T-helper 2 cell treated with Interferon-gamma antibody and Interleukin-4, amounts not matched to agents 100 ng/mL and 5 ng/mL, for 36 hours (primary cell): ENCODE results near the gene SPDYE6. TPM values are rescaled to one million over a fixed set of nuclear protein-coding genes. Genes with fewer than 3 reads are reported as not detected.
"Not testable (repeated sequence)": the region's sequence is repeated elsewhere in the genome, so short reads cannot be mapped to it uniquely, and the experiment has no call there.

Source experiments
- intact Hi-C: fragments of 100-400 bp; cut with micrococcal nuclease; formaldehyde crosslinking; loops from one replicate; pipeline ENCODE4 v1.15.1; 2023
- total RNA-seq: library from RNA; stranded (reverse); gene quantifications from 2 replicates; pipeline ENCODE4 v1.2.3, GENCODE V29; 2022

The SPDYE6 gene
- total RNA-seq, 1 donor from 2014 or later: not detected

DNA sequence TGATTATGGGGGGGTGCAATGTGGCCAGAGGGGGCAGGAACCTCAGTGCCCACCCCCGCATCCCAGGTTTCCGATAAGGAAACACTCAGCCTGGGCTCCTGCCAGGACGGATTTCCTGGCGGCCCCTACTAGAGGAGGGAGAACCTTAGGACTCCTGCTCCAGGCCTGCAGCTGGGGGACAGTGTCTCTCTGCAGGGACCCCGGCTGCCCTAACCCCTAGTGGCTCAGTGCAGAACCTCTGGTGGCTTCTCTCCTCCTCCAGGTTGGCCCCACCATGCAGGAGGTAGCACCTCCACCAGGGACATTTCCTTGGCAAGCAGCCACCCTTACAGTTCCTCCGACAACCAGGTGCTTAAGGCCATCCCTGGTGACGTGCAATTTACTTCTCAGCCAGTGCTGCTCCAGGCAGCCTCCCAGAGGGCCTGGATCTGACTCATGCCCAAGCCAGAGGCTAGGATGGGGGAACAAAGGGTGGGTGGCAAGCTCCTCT, 37.7 kb downstream of the SPDYE6 start:
- intact Hi-C loops: no loop called here

DNA sequence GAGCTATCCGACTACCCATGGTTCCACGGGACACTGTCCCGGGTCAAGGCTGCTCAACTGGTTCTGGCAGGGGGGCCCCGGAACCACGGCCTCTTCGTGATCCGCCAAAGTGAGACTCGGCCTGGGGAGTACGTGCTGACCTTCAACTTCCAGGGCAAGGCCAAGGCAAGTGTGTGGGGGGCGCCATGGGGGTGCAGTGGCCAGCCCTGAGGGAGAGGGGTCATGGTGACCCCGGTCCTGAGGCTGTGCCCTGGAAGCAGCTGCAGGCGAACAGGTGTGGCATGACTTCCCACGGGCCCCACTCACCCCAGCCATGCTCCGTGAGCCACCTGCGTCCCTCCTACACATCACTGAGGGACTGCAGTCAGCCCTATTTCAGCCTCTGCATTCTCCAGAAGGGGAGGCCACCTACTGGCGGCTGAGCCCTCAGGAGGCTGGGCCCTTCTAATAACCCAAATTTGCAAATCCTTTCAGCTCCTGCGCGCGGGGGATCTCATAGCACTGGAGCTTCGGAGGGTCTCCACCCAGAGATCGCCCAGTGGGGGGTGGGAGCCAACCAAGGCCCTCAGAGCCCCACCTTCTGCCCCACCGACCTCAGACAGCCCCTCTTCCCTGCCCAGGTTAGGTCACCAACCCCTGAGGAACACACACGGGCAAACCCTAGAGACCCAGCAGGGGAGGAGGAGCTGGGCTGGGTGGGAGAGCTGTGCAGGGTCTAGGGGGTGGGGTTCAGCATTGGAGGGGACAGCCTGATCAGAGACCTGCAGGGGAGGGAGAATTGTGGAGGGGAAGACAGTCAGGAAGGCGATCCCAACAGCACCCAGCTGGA, 38.8 kb downstream of the SPDYE6 start:
- intact Hi-C loops: no loop called here

DNA sequence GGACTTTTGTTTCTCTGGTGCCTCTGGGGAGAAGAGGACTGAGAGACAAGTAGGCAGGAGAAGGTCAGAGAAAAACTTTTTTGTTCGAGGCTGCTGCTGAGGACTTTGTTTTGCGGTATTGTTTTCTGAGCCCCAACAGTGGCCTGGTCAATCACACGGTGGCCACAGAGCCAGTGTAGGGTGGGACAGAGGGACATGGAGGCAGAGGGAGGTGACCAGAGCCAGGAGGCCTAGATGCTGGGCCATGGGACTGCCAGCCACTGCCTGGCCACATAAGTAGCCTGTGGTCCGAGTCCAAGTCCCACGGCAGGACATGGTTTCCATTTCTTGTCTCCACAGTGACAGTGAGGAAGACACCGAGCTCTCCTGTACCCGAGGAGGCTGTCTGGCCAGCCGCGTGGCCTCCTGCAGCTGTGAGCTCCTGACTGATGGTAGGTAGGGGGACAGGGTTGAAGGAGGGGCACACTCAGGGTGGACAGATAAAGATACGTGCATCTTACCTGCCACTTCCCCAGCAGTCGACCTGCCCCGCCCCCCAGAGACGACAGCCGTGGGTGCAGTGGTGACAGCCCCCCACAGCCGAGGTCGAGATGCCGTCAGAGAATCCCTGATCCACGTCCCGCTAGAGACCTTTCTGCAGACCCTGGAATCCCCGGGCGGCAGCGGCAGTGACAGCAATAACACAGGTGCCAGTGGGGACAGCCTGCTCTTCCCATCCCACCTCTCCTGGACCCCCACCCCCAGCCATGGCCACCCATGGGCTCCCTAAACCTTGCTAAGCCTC, 42.1 kb downstream of the SPDYE6 start:
- intact Hi-C loops: no loop called here

DNA sequence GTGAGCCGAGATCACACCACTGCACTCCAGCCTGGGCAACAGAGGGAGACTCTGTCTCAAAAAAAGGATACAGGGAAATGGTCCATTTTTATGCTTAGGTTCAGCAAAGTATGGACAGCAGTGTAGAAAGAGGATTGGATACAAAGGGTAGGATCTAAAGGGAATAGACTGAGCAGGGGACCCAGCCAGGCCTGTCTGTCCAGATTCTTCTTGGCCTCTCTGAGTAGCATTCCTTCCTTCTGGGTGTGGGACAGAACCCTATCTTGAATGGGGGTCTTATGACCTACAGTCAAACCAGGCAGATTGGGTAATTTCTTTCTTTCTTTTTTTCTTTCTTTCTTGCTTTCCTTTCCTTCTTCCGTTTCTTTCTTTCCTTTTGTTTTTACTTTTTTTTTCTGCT, 43.9 kb downstream of the SPDYE6 start:
- intact Hi-C loops: no loop called here

DNA sequence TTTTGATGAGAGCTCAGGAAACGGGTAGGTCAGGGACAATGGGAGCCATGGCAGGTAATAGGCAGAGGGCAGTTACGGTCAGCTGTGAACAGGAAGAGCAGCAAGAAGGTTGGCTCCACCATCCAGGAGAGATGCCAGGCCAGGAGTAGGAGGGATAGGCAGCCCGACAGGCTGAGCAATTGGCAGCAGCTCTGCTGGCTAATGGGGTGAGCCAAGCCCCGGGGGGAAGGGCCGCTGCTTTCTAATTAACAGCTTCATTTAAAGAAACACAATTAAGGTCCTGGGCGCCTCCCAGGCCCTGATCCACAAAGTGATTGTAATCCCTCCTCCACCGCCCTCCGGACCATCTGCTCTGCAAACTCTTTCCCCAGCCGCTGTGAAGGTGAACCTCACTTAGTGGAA, 45.8 kb downstream of the SPDYE6 start:
- intact Hi-C loops: no loop called here

DNA sequence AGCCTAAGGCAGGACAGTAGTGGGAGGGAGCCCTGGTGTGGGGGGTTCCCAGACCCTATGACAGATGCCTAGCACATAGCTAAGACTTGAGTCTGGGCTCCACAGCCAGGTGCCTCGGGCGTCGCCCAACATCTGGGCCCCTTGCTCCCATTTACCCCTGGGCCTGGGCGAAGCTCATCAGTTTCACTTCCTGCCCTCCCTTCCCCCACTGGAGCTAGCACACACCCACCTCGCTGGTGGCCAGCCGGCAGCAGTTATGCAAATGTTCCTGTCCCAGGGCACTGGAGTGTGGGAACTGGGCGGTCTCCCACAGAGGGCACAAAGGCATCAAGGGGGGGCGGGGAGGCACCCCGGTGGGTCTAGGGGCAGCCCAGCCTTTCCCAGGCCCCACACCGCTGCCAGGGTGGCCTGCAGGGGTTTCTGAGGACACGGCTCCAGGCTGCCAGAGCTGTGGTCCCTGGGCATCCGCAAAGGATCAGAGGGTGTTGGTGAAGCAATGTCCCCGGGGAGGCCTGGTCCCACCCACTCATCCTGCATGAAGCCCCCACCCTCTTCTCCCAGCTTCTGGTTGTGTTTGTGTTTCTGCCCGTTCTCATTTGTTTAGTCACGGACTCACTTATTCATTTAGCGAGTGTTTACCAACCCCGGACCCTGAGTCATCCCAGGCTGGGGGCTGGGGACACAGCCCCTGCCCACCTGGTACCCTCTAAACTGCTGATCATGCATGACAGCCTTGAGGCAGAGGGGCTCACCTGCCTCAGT, 49.1 kb downstream of the SPDYE6 start:
- intact Hi-C loops: no loop called here

DNA sequence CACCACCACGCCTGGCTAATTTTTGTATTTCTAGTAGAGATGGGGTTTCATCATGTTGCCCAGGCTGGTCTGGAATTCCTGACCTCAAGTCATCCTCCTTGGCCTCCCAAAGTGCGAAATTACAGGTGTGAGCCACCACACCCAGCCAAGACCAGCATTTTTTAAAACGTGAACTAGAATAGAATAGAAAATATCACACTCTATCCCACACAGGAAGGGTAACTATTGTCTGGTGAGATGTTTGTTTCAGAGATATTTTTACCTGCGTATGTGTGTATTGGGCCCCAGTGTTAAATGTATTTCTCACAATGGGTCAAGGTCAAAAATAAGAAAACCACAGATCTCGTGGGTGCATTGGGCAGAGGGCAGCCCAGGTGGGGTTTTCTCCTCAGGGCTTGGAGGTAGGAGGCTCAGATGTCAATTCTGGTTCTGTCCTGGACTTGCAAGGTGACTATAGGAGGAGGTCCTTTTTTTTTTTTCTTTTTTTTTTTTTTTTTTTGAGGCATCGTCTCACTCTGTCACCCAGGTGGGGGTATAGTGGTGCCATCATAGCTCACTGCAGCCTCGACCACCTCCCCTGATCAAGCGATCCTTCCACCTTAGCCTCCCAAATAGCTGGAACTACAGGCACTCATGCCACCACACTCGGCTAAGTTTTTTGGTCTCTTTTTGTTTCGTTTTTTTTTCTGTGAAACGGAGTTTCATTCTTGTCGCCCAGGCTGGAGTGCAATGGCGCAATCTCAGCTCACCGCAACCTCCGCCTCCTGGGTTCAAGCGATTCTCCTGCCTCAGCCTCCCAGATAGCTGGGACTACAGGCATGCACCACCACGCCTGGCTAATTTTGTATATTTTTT, 50.6 kb downstream of the SPDYE6 start:
- intact Hi-C loops: no loop called here

DNA sequence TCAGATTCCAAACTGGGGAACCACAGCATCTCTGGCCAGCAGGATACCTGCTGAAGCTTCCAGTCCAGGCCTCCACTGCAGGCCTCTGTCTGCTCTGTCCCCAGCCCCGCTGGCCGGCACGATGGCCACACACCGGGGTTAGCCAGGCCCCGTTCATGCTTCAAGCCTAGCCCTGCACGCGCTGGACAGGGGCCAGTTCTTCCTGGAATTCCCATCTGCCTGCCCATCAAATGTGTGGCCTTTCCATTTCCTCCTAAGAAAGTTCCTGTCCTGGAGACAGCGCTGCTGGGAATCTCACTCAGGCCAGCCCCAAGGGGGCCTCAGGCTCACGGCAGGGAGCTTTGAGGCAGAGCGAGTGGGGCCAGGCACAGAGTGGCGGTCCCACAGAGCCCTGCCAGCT, 51.6 kb downstream of the SPDYE6 start:
- intact Hi-C loops: no loop called here

DNA sequence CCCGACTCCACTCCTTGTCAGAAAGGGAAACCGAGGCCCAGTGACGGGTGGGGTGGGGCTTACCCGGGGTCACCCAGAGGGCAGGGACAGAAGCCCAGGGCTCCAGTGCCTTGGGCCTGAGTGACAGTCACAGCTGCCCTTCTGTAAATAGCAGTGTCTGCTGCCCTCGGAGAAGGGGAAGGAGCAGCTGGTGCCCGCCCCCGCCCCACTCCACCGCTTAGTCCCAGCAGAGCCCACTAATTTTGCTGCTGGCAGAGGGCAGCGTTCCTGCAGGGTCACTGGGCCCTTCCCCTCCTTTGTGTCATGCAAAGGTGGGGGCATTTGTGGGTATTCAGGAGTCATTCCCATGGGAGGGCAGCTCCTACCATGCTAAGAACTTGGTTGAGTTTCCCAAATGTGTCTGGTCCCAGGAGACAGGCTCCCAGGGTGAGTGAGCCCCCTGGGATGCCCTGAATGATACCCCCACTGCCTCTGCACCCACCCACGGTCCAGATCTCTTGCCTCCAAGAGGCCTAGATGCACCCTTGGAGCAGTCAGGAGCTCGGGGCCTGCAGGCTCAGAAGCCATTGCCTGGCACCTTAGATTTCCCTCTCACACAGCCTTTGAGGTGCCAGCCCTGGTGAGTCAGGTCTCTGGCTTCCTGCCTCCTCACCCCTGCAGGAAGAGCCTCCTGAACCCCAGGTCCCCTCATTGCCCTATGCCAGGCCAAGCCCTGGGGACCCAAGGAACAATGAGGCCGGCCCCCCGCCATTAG, 52.4 kb downstream of the SPDYE6 start:
- intact Hi-C loops: no loop called here

DNA sequence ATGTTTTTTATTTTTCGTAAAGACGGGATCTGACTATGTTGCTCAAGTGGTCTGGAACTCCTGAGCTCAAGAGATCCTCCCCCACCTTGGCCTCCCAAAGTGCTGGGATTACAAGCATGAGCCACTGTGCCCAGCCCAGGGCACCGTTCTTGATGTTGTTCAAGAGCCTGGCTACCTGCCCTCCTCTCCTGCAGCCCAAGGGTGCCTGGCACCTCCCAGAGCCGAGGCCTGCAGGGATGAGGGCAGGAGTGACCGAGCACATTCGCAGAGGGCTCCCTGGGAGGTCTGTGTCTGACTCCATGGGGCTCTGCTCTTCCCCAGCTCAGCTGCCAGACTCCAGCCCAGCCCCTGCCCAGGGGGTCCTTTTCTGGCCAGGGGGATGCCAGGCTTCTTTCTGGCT, 54.2 kb downstream of the SPDYE6 start:
- intact Hi-C loops: no loop called here

DNA sequence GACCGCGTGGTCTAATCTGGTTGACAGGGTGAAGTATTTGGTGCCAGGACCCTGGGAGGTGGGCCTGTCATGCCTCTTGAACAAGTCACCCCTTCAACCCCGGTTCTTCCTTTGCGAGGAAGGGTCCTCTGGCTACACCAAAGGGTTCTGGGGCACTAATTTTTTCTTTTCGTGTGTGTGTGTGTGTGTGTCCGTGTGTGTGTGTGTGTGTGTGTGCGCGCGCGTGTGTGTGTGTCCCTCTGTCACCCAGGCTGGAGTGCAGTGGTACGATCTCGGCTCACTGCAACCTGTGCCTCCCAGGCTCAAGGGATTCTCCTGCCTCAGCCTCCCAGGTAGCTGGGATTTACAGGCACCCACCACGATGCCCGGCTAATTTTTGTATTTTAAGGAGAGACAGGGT, 54.9 kb downstream of the SPDYE6 start:
- intact Hi-C loops: not testable (repeated sequence)

DNA sequence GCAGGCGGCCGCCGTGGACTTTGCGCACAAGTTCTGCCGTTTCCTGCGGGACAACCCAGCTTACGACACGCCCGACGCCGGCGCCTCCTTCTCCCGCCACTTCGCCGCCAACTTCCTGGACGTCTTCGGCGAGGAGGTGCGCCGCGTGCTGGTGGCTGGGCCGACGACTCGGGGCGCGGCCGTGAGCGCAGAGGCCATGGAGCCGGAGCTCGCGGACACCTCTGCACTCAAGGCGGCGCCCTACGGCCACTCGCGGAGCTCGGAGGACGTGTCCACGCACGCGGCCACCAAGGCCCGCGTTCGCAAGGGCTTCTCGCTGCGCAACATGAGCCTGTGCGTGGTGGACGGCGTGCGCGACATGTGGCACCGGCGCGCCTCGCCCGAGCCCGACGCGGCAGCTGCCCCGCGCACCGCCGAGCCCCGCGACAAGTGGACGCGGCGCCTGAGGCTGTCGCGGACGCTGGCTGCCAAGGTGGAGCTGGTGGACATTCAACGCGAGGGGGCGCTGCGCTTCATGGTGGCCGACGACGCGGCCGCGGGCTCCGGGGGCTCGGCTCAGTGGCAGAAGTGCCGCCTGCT, 55.5 kb downstream of the SPDYE6 start:
- intact Hi-C loops: no loop called here

DNA sequence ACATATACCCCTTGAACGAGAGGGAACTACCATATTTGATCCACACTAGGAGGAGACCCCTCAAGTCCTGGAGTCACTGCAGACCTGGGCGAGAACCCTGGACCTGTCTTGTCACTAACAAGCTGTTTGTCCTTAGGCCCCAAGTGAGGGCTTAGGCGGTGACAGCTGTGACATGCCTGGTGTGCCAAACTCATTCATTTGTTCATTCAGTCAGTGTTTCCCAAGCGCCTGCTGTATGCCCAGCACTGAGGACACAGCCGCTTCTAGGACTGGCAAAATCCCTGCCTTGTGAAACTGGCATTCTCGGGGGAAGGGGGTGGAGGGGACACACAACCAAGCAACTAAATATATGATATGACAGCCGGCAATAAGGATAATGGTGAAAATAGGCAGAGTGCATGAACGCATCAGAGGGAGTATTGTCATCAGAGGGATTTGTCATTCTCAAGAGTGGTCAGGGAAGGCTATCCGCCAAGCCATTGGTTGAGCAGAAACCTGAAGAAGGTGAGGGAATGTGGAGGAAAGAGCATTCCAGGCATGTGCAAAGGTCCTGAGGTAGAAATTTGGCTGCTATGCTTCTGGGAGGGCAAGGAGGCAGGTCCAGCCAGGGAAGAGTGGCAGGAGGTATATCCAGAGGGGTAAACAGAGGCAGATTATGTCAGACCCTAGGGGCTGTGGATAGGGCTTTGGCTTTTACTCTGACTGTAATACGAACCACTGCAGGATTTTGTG, 58.6 kb downstream of the SPDYE6 start:
- intact Hi-C loops: no loop called here

DNA sequence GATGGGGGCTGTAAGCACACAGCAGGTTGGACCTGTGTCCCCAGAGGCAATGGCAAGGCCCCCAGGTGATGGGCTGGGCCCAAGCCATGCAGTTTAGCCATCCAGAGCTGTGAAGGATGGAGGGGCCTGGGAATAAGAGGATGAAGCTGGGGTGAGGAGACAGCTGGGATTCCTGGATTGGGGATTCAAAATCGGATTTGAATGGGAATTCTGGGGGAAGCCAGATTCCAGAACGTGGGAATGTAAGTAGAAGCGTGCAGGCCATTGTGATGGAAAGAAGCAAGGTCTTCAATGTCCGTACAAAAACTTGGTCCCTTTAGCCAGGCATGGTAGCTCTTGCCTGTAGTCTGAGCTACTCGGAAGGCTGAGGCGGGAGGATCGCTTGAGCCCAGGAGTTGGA, 59.7 kb downstream of the SPDYE6 start:
- intact Hi-C loops: no loop called here

DNA sequence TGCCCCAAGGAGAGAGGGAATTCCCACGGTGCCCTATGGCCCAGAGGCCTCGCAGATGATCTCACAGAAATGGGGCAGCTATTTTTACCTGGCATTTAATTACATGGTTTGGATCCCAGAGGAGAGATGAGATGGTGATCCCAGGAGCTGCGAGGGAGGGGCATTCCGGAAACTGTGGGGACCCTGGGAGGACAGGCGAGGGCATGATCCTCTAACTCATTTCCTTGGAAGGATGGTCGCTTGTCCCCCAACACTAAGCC, 60.1 kb downstream of the SPDYE6 start:
- intact Hi-C loops: no loop called here
